ENCODE measurements around the gene MRPS9.
A peak's percentile ranks its signal among the peaks of the same experiment; 100 is the strongest.

MRPS9 gene

DNA sequence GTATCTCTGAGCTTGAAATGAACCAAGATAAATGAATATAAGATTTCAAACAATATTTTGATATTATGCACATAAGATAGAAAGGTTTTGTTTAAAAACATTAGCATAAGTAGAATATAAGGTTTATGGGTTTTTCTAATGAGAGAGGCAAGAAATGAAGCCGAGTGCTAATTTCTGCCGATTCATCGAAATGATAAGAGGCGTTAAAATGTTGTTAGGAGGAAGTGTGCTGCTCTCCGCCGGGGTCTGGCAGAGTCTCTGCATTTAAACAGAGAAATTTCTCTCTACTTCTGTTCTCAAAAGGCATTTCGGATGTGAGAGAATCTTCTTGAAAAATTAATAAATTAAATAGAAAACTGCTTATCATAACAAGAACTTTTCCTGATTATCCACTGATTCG, 83.6 kb downstream of the MRPS9 start:
- TF ChIP-seq EZH2phosphoT487 (IDR thresholded peaks at IDR 0.05; ENCODE audit: low read depth) = no peak

DNA sequence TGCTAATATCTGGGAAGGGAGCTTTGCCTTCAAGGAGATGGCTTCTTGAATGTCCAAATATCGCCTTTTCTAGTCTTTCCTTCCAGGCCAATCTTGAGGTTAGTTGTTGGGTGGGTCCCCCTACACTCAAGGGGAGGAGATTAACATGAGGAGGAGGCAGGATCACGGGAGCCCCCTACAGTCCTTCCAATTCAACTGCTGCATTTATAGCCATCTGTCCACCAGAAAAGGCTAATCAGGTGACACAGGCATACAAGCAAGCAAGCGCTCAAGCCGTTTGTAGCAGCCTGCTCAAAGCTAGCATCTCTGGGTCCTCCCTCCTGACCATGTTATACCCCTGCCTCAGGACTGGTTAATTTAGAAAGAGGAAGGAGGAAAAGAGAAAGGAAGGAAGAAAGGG, 87.6 kb downstream of the MRPS9 start:
- Histone ChIP-seq H3K79me2 (ENCODE audit: low read length) (no peaks in the 10 kb centered on the region), H3K36me3 (replicated peaks; ENCODE audit: low read depth, low read length) (no peaks in the 10 kb centered on the region), H2AFZ (ENCODE audit: low read depth, low read length) (no peak overlapping the region), H3K27ac (ENCODE audit: low read length) (no peak overlapping the region), H3K9ac (ENCODE audit: low read length) (no peak overlapping the region), H3K4me3 (ENCODE audit: low read length) (no peak overlapping the region), H3K4me2 (ENCODE audit: low read length) (no peak overlapping the region), H3K27me3 (ENCODE audit: low read depth, low read length) (peaks cover 24% of the 10 kb centered on the region), H4K20me1 (ENCODE audit: insufficient read depth, low read length) (peaks cover 2% of the 10 kb centered on the region; the same call in 1 of the 2 replicates), H3K4me1 (ENCODE audit: low read length) (peaks cover 12% of the 10 kb centered on the region), H3K9me3 (ENCODE audit: insufficient read depth, low read length) (no peaks in the 10 kb centered on the region)
- no peak for TF ChIP-seq EZH2phosphoT487 (IDR thresholded peaks at IDR 0.05; ENCODE audit: low read depth)
- TF ChIP-seq, protein P1, sequence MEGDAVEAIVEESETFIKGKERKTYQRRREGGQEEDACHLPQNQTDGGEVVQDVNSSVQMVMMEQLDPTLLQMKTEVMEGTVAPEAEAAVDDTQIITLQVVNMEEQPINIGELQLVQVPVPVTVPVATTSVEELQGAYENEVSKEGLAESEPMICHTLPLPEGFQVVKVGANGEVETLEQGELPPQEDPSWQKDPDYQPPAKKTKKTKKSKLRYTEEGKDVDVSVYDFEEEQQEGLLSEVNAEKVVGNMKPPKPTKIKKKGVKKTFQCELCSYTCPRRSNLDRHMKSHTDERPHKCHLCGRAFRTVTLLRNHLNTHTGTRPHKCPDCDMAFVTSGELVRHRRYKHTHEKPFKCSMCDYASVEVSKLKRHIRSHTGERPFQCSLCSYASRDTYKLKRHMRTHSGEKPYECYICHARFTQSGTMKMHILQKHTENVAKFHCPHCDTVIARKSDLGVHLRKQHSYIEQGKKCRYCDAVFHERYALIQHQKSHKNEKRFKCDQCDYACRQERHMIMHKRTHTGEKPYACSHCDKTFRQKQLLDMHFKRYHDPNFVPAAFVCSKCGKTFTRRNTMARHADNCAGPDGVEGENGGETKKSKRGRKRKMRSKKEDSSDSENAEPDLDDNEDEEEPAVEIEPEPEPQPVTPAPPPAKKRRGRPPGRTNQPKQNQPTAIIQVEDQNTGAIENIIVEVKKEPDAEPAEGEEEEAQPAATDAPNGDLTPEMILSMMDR (IDR thresholded peaks at IDR 0.05; ENCODE audit: low read depth, low read length) = peak; percentile 44

More for the DNA sequence above, 83.6 kb downstream of the MRPS9 start:
- Histone ChIP-seq H4K20me1 (ENCODE audit: insufficient read depth, low read length) (no peaks in the 10 kb centered on the region), H3K4me3 (ENCODE audit: low read length) (no peak overlapping the region), H3K79me2 (ENCODE audit: low read length) (no peaks in the 10 kb centered on the region), H3K27me3 (ENCODE audit: low read depth, low read length) (peaks cover 10% of the 10 kb centered on the region), H3K27ac (ENCODE audit: low read length) (no peak overlapping the region), H3K36me3 (replicated peaks; ENCODE audit: low read depth, low read length) (no peaks in the 10 kb centered on the region), H3K4me2 (ENCODE audit: low read length) (no peak overlapping the region), H2AFZ (ENCODE audit: low read depth, low read length) (no peak overlapping the region), H3K9me3 (ENCODE audit: insufficient read depth, low read length) (no peaks in the 10 kb centered on the region), H3K4me1 (ENCODE audit: low read length) (no peaks in the 10 kb centered on the region), H3K9ac (ENCODE audit: low read length) (no peak overlapping the region)

DNA sequence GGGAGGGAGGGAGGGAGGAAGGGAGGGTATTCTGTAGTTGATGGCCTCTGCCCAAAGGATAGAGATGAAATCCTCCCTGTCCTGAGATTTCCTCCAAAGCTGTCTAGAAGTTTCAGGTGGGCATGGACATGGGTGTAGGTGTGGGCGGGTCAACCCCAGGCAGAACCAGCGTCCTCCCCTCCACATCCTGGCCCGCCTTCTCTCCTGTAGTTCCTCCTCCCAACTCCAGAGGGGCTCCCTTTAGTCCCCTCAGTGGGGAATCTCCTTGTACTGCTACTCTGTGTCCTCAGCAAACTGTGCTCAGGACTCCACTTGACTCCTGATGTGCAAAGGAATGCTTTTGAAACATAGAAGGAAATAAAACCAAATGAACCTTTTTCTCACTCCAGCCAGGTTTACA, 88.1 kb downstream of the MRPS9 start:
- no peak overlapping the region for H2AFZ ChIP-seq (ENCODE audit: low read depth, low read length)
- H3K4me3 ChIP-seq (ENCODE audit: low read length) = no peak overlapping the region
- peaks cover 2% of the 10 kb centered on the region; the same call in 1 of the 2 replicates for H4K20me1 ChIP-seq (ENCODE audit: insufficient read depth, low read length)
- no peak for TF ChIP-seq EZH2phosphoT487 (IDR thresholded peaks at IDR 0.05; ENCODE audit: low read depth)
- TF ChIP-seq, protein P1 (IDR thresholded peaks at IDR 0.05; ENCODE audit: low read depth, low read length) = no peak
- no peak overlapping the region for H3K9ac ChIP-seq (ENCODE audit: low read length)
- no peaks in the 10 kb centered on the region for H3K9me3 ChIP-seq (ENCODE audit: insufficient read depth, low read length)
- H3K27ac ChIP-seq (ENCODE audit: low read length) = no peak overlapping the region
- H3K4me2 ChIP-seq (ENCODE audit: low read length) = no peak overlapping the region
- H3K27me3 ChIP-seq (ENCODE audit: low read depth, low read length) = peaks cover 29% of the 10 kb centered on the region
- H3K36me3 ChIP-seq (replicated peaks; ENCODE audit: low read depth, low read length) = no peaks in the 10 kb centered on the region
- peaks cover 13% of the 10 kb centered on the region for H3K4me1 ChIP-seq (ENCODE audit: low read length)
- H3K79me2 ChIP-seq (ENCODE audit: low read length) = no peaks in the 10 kb centered on the region

DNA sequence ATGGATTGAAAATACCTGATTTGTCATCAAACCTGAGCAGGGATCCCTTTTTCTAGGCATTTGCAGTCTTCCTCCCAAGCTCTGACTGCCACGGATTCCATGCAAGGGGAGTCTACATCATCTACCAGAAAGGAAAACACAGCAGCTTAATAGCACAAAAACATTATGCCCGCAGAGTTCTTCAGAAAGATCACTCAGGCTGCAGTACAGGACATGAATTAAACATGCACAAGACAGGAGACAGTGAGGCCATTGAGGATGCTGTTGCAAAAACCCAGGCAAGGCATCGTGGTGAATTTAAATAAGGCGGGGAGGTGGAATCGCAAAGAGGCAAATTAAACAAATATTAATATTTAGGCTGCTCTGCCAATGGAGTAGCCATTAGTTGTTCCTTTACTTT, 88.5 kb downstream of the MRPS9 start:
- Histone ChIP-seq H3K4me1 (ENCODE audit: low read length) (peaks cover 13% of the 10 kb centered on the region), H3K9ac (ENCODE audit: low read length) (no peak overlapping the region), H4K20me1 (ENCODE audit: insufficient read depth, low read length) (peaks cover 2% of the 10 kb centered on the region; the same call in 1 of the 2 replicates), H3K27ac (ENCODE audit: low read length) (no peak overlapping the region), H3K79me2 (ENCODE audit: low read length) (no peaks in the 10 kb centered on the region), H3K4me2 (ENCODE audit: low read length) (no peak overlapping the region), H3K4me3 (ENCODE audit: low read length) (no peak overlapping the region), H3K27me3 (ENCODE audit: low read depth, low read length) (peaks cover 33% of the 10 kb centered on the region), H3K36me3 (replicated peaks; ENCODE audit: low read depth, low read length) (no peaks in the 10 kb centered on the region), H2AFZ (ENCODE audit: low read depth, low read length) (no peak overlapping the region), H3K9me3 (ENCODE audit: insufficient read depth, low read length) (no peaks in the 10 kb centered on the region)
- TF ChIP-seq, protein P1 (IDR thresholded peaks at IDR 0.05; ENCODE audit: low read depth, low read length) = no peak
- no peak for TF ChIP-seq EZH2phosphoT487 (IDR thresholded peaks at IDR 0.05; ENCODE audit: low read depth)

Data from OCI-LY3 (cell line).